Left lung (tissue), 10 donors: ENCODE measurements around the gene ARHGAP11A. TPM values are rescaled to one million over a fixed set of nuclear protein-coding genes. Genes with fewer than 3 reads are reported as not detected.

Source experiments
- ATAC-seq: fragments of 200-7000 bp; cut with Tn5 transposase; one replicate; pipeline ENCODE4 v1.9.1; 2020; ENCODE audit warnings: moderate library complexity
- DNase-seq, 4 donors: peaks; one replicate each; pipeline ENCODE4 v3.0.0-alpha.2; 2013 to 2020
- H3K27ac ChIP-seq, 2 donors: fragments of 200-600 bp; sonication (generic) in 1 of 2; one replicate each; pipeline versions ENCODE4 v1.5.0 to v1.8.0; 2020 to 2021
- H3K27me3 ChIP-seq, 2 donors: fragments of 200-600 bp; sonication (generic) in 1 of 2; one replicate each; pipeline versions ENCODE4 v1.5.0 to v1.8.0; 2020 to 2021
- H3K36me3 ChIP-seq, 2 donors: fragments of 200-600 bp; sonication (generic) in 1 of 2; one replicate each; pipeline versions ENCODE4 v1.5.0 to v1.8.0; 2020 to 2021
- H3K4me1 ChIP-seq, 2 donors: fragments of 200-600 bp; one replicate each; pipeline ENCODE4 v1.8.0; 2021
- H3K4me3 ChIP-seq, 2 donors: fragments of 200-600 bp; sonication (generic) in 1 of 2; one replicate each; pipeline versions ENCODE4 v1.5.0 to v1.8.0; 2020 to 2021; ENCODE audit warnings: mild to moderate bottlenecking in 1 of 2
- H3K9me3 ChIP-seq, 2 donors: fragments of 200-600 bp; sonication (generic) in 1 of 2; one replicate each; pipeline versions ENCODE4 v1.5.0 to v1.8.0; 2020 to 2021
- CTCF ChIP-seq, 2 donors: fragments of 200-600 bp; sonication (generic) in 1 of 2; IDR thresholded peaks; one replicate each; pipeline versions ENCODE4 v1.5.0 to v1.8.0; 2021; ENCODE audit warnings: antibody characterized with exemption in 2 of 2
- intact Hi-C, 2 donors: fragments of 100-400 bp; cut with DNase I; formaldehyde crosslinking; loops; one replicate each; pipeline versions ENCODE4 v1.11.2 to v1.14.2; 2022
- polyA plus RNA-seq, 6 donors: library from polyadenylated mRNA; unstranded; fragments of 120-200 nt; gene quantifications; one replicate each; pipeline ENCODE4 v1.2.1, GENCODE V29; 2013; ENCODE audit not compliant: insufficient read length in 6 of 6
- total RNA-seq, 2 donors: library from RNA; stranded (reverse); fragmentation: NEBNext Ultra II Directional; extraction: Animal tissue kit (Norgen Biotek cat#: 25700); gene quantifications; one replicate each; pipeline ENCODE4 v1.2.1, GENCODE V29; 2021
- donor health status: DM: no; HTN: yes; CAD: no.
- donor health status: DM: no; HTN: no; CAD: no.

ARHGAP11A gene
- total and polyA plus RNA-seq, 8 donors, result 7.3 to 65.7 (median 27.9) TPM

GRCh38 chr15:32656091-32656490 lies 40.8 kb downstream of the ARHGAP11A start:
- TF ChIP-seq CTCF (IDR thresholded peaks at IDR 0.05), result no peak
- H3K27ac ChIP-seq, result no peak overlapping the region
- no peaks in the 10 kb centered on the region for H3K27me3 ChIP-seq
- H3K4me1 ChIP-seq, result no peaks in the 10 kb centered on the region
- intact Hi-C loops, result no loop called here
- no peaks in the 10 kb centered on the region for H3K36me3 ChIP-seq
- no peak for ATAC-seq
- no peaks in the 10 kb centered on the region for H3K9me3 ChIP-seq
- DNase-seq, result no peak
- no peak overlapping the region for H3K4me3 ChIP-seq

GRCh38 chr15:32656496-32656895 lies 41.2 kb downstream of the ARHGAP11A start:
- ATAC-seq, result no peak
- DNase-seq, result no peak
- Histone ChIP-seq H3K27me3 (no peaks in the 10 kb centered on the region), H3K4me3 (no peak overlapping the region), H3K9me3 (no peaks in the 10 kb centered on the region), H3K27ac (no peak overlapping the region), H3K4me1 (no peaks in the 10 kb centered on the region), H3K36me3 (no peaks in the 10 kb centered on the region)
- no peak for TF ChIP-seq CTCF (IDR thresholded peaks at IDR 0.05)
- intact Hi-C loops, result no loop called here

- Histone ChIP-seq H3K4me3 (no peak overlapping the region), H3K36me3 (no peaks in the 10 kb centered on the region), H3K27ac (no peak overlapping the region), H3K4me1 (no peaks in the 10 kb centered on the region), H3K27me3 (no peaks in the 10 kb centered on the region), H3K9me3 (no peaks in the 10 kb centered on the region)
- DNase-seq, result no peak
- intact Hi-C loops, result no loop called here
- peak; percentile 82 for ATAC-seq
- no peak for TF ChIP-seq CTCF (IDR thresholded peaks at IDR 0.05)
Measured at GRCh38 chr15:32657198-32657883, 42.0 kb downstream of the ARHGAP11A start.

DNA sequence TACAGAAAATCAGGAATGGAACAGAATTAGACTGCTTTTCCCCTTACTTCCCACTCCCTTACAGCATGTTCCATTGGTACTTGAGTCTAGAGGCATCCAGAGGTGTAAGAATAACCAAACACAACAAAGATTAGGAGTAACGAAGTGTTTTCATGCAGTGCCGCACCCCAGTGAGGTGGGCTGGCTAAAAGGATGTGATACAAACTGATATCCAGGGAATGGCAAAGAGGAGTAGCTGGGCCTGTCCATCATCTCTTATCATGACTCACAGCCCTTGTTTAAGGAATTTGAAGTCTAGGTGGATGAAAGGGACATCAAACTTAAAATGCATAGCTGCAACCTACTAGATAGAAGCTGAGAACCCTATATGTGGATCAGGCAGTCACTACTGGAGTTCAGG lies 42.6 kb downstream of the ARHGAP11A start:
- no peaks in the 10 kb centered on the region for H3K9me3 ChIP-seq
- no peak overlapping the region for H3K4me3 ChIP-seq
- H3K27me3 ChIP-seq, result no peaks in the 10 kb centered on the region
- no peaks in the 10 kb centered on the region for H3K4me1 ChIP-seq
- no peak for ATAC-seq
- TF ChIP-seq CTCF (IDR thresholded peaks at IDR 0.05), result no peak
- intact Hi-C loops, result no loop called here
- no peak for DNase-seq
- no peaks in the 10 kb centered on the region for H3K36me3 ChIP-seq
- H3K27ac ChIP-seq, result no peak overlapping the region

- intact Hi-C loops, result loop anchor here in 1 of 2 donors (10.0 kb wide), 1 partner anchor 335 kb away; no protein-coding TSS in a partner anchor
- peak; percentile 51 for ATAC-seq
- no peak for TF ChIP-seq CTCF (IDR thresholded peaks at IDR 0.05)
- H3K27ac ChIP-seq, result no peak overlapping the region
- DNase-seq, result no peak
- no peaks in the 10 kb centered on the region for H3K9me3 ChIP-seq
- H3K4me1 ChIP-seq, result no peaks in the 10 kb centered on the region
- no peak overlapping the region for H3K4me3 ChIP-seq
- no peaks in the 10 kb centered on the region for H3K27me3 ChIP-seq
- H3K36me3 ChIP-seq, result no peaks in the 10 kb centered on the region
Measured at GRCh38 chr15:32659340-32660155, 44.2 kb downstream of the ARHGAP11A start.
